Keratinocyte (primary cell): Measurements from ENCODE around the gene KASH5. TPM values are rescaled to one million over a fixed set of nuclear protein-coding genes. Genes with fewer than 3 reads are reported as not detected.

ENCODE experiments used
- DNase-seq: peaks from one replicate; pipeline ENCODE4 v3.0.0-alpha.2; 2011; ENCODE audit warnings: low read depth, missing footprints, low spot score
- FAIRE-seq: peaks from 2 replicates; lab custom pipeline; 2011; peaks lifted over from hg19 to GRCh38; lab: Jason Lieb, UNC
- H2AFZ ChIP-seq: 2 replicates; pipeline ENCODE4 v1.6.0; 2012; ENCODE audit warnings: low read length, control low read depth, inconsistent platforms; ENCODE audit not compliant: control insufficient read depth
- H3K27ac ChIP-seq: 2 replicates; pipeline ENCODE4 v1.5.1; 2011; ENCODE audit warnings: low read length; ENCODE audit not compliant: control insufficient read depth, insufficient read depth
- H3K27me3 ChIP-seq: 3 replicates; pipeline ENCODE4 v1.6.0; 2011; ENCODE audit warnings: low read length; ENCODE audit not compliant: control insufficient read depth, insufficient read depth; ENCODE audit errors: extremely low read depth
- H3K36me3 ChIP-seq, 2 experiments: 2 replicates in 1 of 2; 3 replicates in 1 of 2; pipeline ENCODE4 v1.5.1; 2011; ENCODE audit warnings: low read length in 2 of 2, mild to moderate bottlenecking in 1 of 2; ENCODE audit not compliant: control insufficient read depth in 2 of 2, insufficient read depth in 2 of 2; ENCODE audit errors: extremely low read depth in 1 of 2
- H3K4me1 ChIP-seq: 3 replicates; pipeline ENCODE4 v1.5.1; 2011; ENCODE audit warnings: low read length; ENCODE audit not compliant: control insufficient read depth, insufficient read depth; ENCODE audit errors: extremely low read depth
- H3K4me2 ChIP-seq: 3 replicates; pipeline ENCODE4 v1.6.0; 2011; ENCODE audit warnings: low read depth, low read length; ENCODE audit not compliant: control insufficient read depth, insufficient read depth; ENCODE audit errors: extremely low read depth
- H3K4me3 ChIP-seq, 3 experiments: fragments of 200-600 bp in 1 of 3; sonication (generic) in 1 of 3; 2 replicates in 2 of 3; 3 replicates in 1 of 3; pipeline ENCODE4 v1.5.1; 2011 to 2016; ENCODE audit warnings: low read length in 3 of 3, mild to moderate bottlenecking in 3 of 3, control low read depth in 2 of 3, inconsistent platforms in 1 of 3, low read depth in 1 of 3, mixed read lengths in 1 of 3, mixed run types in 1 of 3, moderate library complexity in 1 of 3; ENCODE audit not compliant: control insufficient read depth in 2 of 3, insufficient read depth in 2 of 3; ENCODE audit errors: extremely low read depth in 1 of 3
- H3K79me2 ChIP-seq: 2 replicates; pipeline ENCODE4 v1.6.0; 2012; ENCODE audit warnings: low read length; ENCODE audit not compliant: control insufficient read depth, insufficient read depth
- H3K9ac ChIP-seq: 3 replicates; pipeline ENCODE4 v1.6.0; 2011; ENCODE audit warnings: low read length; ENCODE audit not compliant: control insufficient read depth, insufficient read depth; ENCODE audit errors: extremely low read depth
- H3K9me1 ChIP-seq: 3 replicates; pipeline ENCODE4 v1.6.0; 2011; ENCODE audit warnings: low read length; ENCODE audit not compliant: control insufficient read depth, insufficient read depth; ENCODE audit errors: extremely low read depth
- H3K9me3 ChIP-seq: 2 replicates; pipeline ENCODE4 v1.5.1; 2012; ENCODE audit warnings: low read depth, low read length; ENCODE audit not compliant: control insufficient read depth
- H4K20me1 ChIP-seq: 3 replicates; pipeline ENCODE4 v1.6.0; 2011; ENCODE audit warnings: low read length; ENCODE audit not compliant: control insufficient read depth, insufficient read depth; ENCODE audit errors: extremely low read depth
- EZH2 ChIP-seq: IDR thresholded peaks from one replicate; pipeline ENCODE4 v1.6.1; 2012; ENCODE audit warnings: inconsistent platforms, mild to moderate bottlenecking, low read length, moderate library complexity
- dilution Hi-C: fragments of 300-500 bp; cut with MboI; formaldehyde crosslinking; loops from one replicate; pipeline ENCODE4 v1.7.0; 2020; ENCODE audit warnings: low sequenced_read_pairs; ENCODE audit not compliant: extremely low pct_ligation_motif_present
- polyA plus RNA-seq, 5 experiments: library from polyadenylated mRNA; depleted of rRNA in 3 of 5; stranded (reverse) in 3 of 5; stranded (forward) in 1 of 5; unstranded in 1 of 5; fragments of >200 nt; gene quantifications; 1 replicate in 1 of 5; 2 replicates in 3 of 5; 3 replicates in 1 of 5; pipeline versions ENCODE4 v1.2.1 to v1.2.3, GENCODE V29; 2011 to 2012; ENCODE audit warnings: missing spikeins in 2 of 5, low read depth in 1 of 5, low replicate concordance in 1 of 5
- TF ChIP-seq, protein P1 (sequence below), 3 experiments: IDR thresholded peaks in 1 of 3; conservative IDR thresholded peaks in 1 of 3; optimal IDR thresholded peaks in 1 of 3; 2 replicates in 2 of 3; 3 replicates in 1 of 3; pipeline versions ENCODE3 to v1.5.1; 2011; ENCODE audit warnings: low read length in 3 of 3, mild to moderate bottlenecking in 3 of 3, moderate library complexity in 2 of 3, control low read depth in 1 of 3, inconsistent platforms in 1 of 3; ENCODE audit not compliant: insufficient read depth in 2 of 3; ENCODE audit errors: extremely low read depth in 1 of 3

The KASH5 gene
- polyA plus RNA-seq, 1 donor (not counting 4 experiments of a cell fraction or from before 2014, with no cell fraction given) = not detected

- Histone ChIP-seq H3K9me3 (no peaks in the 10 kb centered on the region), H3K79me2 (peaks cover 21% of the 10 kb centered on the region), H3K27me3 (no peaks in the 10 kb centered on the region), H3K9me1 (no peaks in the 10 kb centered on the region), H3K4me1 (peaks cover 13% of the 10 kb centered on the region), H3K4me2 (peak overlapping the region; percentile 86), H2AFZ (peak overlapping the region; percentile 92), H3K36me3 (peaks cover 6 to 7% of the 10 kb centered on the region in 2 experiments), H3K9ac (peak overlapping the region; percentile 99), H3K4me3 (peak overlapping the region; percentile 67 to 98 (median 68)), H4K20me1 (no peaks in the 10 kb centered on the region), H3K27ac (peak overlapping the region; percentile 97)
- DNase-seq (no peak), FAIRE-seq (no peak)
- dilution Hi-C loops = no loop called here
- TF ChIP-seq, protein P1, sequence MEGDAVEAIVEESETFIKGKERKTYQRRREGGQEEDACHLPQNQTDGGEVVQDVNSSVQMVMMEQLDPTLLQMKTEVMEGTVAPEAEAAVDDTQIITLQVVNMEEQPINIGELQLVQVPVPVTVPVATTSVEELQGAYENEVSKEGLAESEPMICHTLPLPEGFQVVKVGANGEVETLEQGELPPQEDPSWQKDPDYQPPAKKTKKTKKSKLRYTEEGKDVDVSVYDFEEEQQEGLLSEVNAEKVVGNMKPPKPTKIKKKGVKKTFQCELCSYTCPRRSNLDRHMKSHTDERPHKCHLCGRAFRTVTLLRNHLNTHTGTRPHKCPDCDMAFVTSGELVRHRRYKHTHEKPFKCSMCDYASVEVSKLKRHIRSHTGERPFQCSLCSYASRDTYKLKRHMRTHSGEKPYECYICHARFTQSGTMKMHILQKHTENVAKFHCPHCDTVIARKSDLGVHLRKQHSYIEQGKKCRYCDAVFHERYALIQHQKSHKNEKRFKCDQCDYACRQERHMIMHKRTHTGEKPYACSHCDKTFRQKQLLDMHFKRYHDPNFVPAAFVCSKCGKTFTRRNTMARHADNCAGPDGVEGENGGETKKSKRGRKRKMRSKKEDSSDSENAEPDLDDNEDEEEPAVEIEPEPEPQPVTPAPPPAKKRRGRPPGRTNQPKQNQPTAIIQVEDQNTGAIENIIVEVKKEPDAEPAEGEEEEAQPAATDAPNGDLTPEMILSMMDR (optimal IDR thresholded peaks at IDR 0.05 in 1 of 3, IDR thresholded peaks at IDR 0.05 in 1 of 3, conservative IDR thresholded peaks at IDR 0.05 in 1 of 3; ENCODE audit: extremely low read depth in 1 of 3, insufficient read depth in 2 of 3, low read length in 3 of 3) = no peak
- TF ChIP-seq EZH2 = no peak
Measured at GRCh38 chr19:49453757-49454240, 65.8 kb downstream of the KASH5 start.

DNA sequence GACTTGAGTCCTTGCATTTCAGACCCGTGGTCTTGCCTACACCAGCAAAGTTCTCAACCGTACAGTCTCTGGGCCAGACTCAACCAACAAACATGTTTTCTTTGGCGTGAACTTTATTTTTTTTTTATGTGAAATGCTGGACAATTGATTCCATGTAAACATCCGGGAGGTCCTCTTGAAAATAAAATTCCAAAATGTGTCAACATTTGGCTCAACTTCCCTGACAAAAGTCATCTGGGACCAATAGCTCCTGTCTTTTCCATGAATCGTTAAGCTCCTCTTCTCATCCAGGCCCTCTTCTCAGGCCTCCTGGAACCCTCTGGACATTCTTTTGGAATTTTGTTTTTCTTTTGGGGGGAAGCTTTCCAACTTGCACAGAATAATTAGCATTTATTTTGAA, 67.7 kb downstream of the KASH5 start:
- FAIRE-seq (no peak), DNase-seq (no peak)
- Histone ChIP-seq H3K4me2 (no peak overlapping the region), H3K4me3 (no peak overlapping the region), H4K20me1 (no peaks in the 10 kb centered on the region), H3K27me3 (no peaks in the 10 kb centered on the region), H3K9me1 (no peaks in the 10 kb centered on the region), H3K79me2 (peaks cover 13% of the 10 kb centered on the region), H3K4me1 (peaks cover 10% of the 10 kb centered on the region), H3K27ac (no peak overlapping the region), H3K36me3 (peaks cover 4 to 5% of the 10 kb centered on the region in 2 experiments), H2AFZ (no peak overlapping the region), H3K9ac (no peak overlapping the region), H3K9me3 (no peaks in the 10 kb centered on the region)
- no peak for TF ChIP-seq EZH2
- TF ChIP-seq, protein P1 (optimal IDR thresholded peaks at IDR 0.05 in 1 of 3, IDR thresholded peaks at IDR 0.05 in 1 of 3, conservative IDR thresholded peaks at IDR 0.05 in 1 of 3; ENCODE audit: extremely low read depth in 1 of 3, insufficient read depth in 2 of 3, low read length in 3 of 3) = no peak
- dilution Hi-C loops = no loop called here
